GM12874 (cell line): ENCODE measurements around the gene DCDC2C.

Experiments used
- TF ChIP-seq, protein P1 (sequence below): IDR thresholded peaks from 2 replicates; pipeline ENCODE4 v1.5.1; 2011; ENCODE audit warnings: low read depth, mild to moderate bottlenecking, control low read depth, low read length, moderate library complexity; ENCODE audit not compliant: insufficient read depth

DCDC2C gene

DNA sequence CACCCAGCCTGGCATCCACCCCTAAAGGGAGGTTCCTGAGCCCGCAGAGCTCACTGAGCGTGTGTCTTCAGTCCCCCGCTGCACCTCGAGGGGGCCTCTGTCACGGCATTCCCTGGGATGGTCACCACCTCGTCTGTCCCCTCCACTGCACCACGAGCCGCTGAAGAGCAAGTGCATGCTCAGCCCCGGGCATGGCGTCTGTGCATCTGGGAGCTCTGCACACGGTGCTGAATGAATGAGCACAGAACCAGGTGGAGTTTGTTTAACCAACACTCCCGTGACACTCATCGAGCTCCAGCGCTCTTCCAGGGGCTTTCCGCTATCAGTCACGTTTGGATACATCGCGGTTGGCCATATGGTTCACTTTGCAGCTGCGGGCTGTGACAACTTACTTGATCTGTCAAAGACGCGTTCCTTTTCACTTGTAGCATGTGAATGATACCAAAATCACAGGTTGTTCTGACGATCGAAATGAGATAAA is 36.2 kb upstream of the DCDC2C start:
- TF ChIP-seq, protein P1, sequence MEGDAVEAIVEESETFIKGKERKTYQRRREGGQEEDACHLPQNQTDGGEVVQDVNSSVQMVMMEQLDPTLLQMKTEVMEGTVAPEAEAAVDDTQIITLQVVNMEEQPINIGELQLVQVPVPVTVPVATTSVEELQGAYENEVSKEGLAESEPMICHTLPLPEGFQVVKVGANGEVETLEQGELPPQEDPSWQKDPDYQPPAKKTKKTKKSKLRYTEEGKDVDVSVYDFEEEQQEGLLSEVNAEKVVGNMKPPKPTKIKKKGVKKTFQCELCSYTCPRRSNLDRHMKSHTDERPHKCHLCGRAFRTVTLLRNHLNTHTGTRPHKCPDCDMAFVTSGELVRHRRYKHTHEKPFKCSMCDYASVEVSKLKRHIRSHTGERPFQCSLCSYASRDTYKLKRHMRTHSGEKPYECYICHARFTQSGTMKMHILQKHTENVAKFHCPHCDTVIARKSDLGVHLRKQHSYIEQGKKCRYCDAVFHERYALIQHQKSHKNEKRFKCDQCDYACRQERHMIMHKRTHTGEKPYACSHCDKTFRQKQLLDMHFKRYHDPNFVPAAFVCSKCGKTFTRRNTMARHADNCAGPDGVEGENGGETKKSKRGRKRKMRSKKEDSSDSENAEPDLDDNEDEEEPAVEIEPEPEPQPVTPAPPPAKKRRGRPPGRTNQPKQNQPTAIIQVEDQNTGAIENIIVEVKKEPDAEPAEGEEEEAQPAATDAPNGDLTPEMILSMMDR = no peak

DNA sequence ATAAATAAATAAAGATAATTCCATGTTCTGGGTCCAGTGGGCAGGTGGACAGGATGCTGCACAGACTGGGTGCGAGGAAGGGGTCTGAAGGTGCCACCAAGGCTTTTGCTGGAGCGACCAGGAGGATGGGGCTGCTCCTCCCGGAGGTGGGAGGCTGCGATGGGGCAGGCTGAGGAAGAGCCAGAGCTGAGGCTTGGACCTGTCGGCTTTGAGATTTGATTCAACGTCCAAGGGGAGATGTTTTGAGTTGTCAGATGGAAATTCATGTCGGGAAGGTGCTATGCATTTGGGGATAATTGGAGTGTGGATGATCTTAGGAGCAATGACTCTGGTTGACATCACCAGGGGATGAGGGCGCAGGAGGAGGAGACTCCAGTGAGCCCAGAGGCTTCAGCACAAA is 33.7 kb upstream of the DCDC2C start:
- TF ChIP-seq, protein P1 = no peak

DNA sequence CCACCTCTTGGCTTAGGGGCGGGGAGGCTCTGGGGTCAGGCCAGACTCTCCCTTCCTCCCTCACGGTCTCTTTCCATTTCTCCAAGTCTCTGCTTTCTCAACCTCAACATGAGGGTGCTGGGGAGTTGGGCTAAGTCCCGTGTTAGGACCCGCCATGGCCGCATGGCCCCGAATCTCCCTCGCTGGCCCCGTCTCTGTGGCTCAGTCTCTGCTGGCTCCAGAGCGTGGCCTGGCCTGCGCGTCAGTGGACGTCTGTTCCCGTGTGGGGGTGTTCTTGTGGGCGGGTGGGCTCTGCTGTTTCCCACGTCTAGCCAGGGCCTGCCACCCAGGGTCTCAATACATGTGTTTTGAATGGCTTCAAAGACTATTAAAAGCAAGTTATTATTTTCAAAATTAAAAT is 33.0 kb upstream of the DCDC2C start:
- TF ChIP-seq, protein P1 = no peak

DNA sequence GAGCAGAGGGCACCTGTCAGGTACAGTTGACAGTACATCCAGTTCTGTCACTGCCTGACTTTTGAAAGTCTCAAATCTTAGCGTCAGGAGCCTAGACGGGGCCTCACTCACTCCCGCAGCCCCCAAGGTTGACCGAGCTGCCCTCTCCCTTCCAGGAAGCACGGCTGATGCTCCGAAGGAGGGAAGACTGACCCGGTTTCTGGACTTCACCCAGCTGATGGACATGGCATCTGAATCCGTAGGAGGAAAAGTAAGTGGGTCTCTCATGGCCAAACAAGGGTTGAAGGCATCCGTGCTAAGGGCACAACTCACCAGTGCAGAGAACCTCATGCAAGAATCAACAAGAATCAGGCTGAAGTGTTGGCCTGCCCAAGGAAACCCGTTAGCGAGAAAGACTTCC is 32.4 kb upstream of the DCDC2C start:
- TF ChIP-seq, protein P1 = no peak

DNA sequence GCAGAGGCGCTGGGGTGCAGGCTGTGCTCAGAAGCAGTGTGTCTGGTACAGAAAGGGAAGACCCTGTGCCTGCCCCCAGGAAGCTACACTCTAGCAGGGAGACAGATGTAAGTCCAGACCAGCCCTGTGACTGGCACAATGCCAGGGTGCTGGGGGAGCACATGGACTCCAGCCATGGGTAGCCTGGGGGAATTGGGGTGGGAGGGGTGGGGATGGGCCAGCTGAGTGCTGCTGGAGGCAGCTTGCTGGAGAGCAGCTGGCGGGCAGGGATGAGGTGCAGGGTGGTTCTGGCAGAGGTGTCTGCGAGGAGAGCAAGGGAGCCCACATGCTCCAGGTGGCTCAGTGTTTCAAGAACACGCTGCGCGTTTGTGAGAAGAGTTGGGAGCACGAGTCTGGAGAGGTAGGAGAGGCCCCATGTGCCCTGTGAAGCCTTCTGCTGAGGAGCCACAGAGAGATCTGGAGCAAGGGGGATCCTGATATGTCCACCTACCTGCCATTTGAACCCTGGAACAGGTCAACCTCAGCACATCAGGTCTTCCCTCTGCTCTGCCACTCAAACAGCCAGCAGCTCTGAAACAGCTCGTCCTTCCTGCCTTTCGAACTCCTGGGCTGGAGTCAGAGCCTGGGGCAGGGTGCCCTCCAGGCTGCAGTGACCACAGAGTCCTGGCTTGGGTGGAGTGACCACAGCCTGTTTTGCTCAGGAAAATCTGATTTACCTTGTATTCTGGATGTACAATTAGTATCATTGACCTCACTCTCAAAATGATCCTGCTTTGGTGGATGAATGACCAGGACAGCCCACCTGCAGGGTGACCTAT is 30.3 kb upstream of the DCDC2C start:
- TF ChIP-seq, protein P1 = no peak

DNA sequence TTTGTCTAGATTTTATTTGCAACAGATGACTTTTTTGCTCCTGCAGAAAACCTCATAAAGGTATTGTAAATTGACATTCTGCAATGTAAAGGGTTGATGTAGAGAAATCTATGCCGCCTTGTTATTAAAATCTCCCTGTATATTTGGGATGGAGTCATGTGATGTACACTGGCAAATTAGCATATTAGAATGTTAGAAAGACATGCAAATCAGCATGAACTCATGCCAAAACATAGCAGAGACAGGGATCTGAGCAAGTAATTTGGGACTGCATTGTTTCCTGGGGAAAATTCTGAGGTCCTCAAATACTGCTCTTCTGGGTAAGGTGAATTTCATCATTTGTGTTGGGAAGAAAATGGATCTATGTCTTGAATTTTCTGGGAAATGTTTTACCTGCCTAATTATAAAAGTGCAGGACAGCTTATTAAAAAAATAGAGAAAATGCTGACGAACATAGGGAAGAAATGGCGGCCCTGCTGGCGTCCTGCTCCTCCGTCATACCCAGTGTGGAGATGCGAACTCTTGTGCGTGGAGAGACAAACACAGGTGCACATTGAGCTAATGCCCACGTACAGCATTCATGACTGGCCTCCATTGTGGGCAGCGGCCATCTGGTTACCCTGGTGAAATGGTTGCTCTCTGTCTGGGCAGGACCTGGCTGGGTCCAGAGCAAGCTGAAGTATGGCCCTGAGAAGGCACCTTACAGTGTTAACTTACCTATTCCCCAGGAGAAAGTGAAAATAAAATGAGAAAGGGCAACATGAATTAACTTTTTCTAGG is 29.1 kb upstream of the DCDC2C start:
- TF ChIP-seq, protein P1 = no peak

DNA sequence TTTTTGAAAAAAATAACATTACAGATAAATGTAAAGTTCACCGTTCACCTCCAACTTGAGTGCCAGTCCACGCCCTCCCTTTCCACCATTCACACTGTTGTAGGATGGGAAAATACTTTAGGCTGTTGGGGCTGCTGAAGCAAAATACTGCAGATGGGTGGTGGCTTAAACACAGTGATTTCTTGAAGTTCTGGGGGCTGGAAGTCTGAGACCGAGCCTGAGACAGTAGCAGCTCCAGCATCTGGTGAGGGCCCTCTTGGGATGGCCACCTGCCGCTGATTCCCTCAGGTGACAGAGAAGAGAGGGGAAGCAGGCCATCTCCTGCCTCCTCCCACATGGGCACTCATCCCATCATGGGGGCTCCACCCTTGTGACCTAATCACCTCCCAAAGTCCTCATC is 27.7 kb upstream of the DCDC2C start:
- TF ChIP-seq, protein P1 = no peak
